ENCODE measurements around the gene ACMSD. TPM values are rescaled to one million over a fixed set of nuclear protein-coding genes. Genes with fewer than 3 reads are reported as not detected.
"Not testable (repeated sequence)": the region's sequence is repeated elsewhere in the genome, so short reads cannot be mapped to it uniquely, and the experiment has no call there.

The ACMSD gene
- total RNA-seq, 1 donor from 2014 or later, result not detected

DNA sequence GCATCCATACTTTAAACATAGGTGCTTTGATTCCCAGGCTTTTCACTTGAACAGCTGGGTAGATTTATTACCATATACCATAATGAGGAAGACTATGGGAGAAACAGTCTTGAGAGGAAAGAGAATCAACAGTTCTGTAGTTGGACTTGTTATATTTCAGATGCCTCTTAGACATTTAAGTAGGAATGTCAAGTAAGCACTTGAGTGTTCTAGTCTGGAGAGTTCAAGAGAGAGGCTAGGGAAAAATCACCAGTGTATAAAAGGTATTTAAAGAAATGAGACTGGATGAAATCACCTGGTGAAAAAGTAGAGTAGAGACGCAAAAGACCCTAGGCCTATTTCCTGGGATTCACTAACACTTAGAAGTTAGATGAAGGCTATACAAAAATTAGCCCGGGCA lies 66.8 kb downstream of the ACMSD start:
- DNase-seq (ENCODE audit: low read depth in 2 of 2), result no peak

DNA sequence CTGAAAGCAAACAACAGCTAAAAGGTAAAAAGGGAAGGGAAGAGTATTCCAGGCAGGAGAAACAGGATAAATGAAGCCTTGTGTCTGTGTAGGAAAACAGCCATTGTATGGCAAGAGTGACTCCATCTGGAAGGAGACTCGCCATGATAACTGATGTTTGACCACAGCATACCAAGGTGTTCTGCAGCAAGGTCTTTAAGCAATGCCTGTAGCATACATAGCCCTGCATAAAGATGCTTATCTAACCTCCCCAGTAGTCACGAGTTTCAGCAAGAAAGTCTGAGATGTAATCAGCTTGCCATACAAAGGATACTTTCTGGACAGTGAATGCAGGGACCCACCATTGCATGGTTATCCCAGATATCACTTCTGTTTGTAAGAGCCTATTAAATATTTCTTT lies 68.3 kb downstream of the ACMSD start:
- no peak for DNase-seq (ENCODE audit: low read depth in 2 of 2)

DNA sequence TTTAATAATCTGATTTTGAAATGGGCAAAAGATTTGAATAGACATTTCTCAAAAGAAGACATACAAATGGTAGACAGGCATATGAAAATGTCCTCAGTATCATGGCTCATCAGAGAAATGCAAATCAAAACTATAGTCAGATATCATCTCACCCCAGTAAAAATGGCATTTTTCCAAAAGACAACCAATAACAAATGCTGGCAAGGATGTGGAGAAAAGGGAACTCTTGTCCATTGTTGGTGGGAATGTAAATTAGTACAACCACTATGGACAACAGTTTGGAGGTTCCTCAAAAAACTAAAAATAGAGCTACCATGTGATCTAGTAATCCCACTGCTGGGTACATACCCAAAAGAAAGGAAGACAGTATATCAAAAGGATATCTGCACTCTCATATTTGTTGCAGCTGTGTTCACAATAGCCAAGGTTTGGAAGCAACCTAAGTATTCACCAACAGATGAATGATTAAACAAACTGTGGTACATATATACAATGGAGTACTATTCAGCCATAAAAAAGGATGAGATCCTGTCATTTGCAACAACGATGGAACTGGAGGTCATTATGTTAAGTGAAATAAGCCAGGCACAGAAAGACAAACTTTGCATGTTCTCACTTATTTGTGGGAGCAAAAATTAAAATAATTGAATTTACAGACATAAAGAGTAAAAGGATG lies 69.2 kb downstream of the ACMSD start:
- not testable (repeated sequence) for DNase-seq (ENCODE audit: low read depth in 2 of 2)

DNA sequence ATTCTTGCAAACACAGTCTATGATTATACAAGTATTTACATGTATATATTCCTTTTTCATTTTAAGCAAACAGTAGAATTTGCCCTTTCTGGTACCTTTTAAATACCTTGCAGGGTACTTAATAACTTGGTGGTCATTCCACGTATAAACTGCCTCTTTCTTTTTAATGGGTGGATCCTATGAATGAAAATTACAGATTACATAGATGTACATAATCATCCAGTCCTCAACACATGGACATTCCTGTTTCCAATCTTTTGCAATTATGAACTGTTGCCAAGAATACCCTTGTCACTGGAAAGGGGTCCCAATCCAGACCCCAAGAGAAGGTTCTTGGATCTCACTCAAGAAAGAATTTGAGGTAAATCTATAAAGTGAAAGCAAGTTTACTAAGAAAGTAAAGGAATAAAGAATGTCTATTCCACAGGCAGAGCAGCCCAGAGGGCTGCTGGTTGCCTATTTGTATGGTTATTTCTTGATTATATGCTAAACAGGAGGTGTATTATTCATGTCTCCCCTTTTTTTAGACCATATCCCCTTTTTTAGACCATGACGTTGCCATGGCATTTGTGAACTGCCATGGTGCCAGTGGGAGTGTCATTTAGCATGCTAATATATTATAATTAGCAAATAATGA lies 72.5 kb downstream of the ACMSD start:
- DNase-seq (ENCODE audit: low read depth in 2 of 2), result no peak

DNA sequence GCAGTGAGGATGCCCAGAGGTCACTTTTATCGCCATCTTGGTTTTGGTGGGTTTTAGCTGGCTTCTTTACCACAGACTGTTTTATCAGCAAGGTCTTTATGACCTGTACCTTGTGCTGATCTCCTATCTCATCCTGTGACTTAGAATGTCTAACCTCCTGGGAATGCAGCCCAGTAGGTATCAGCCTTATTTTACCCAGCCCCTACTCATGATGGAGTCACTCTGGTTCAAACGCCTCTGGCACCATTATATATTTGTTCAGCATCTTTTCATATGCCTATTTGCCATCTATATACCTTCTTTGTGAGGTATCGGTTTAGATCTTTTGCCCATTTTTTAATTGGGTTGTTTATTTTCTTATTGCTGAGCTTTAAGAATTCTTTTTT lies 73.0 kb downstream of the ACMSD start:
- no peak for DNase-seq (ENCODE audit: low read depth in 2 of 2)

DNA sequence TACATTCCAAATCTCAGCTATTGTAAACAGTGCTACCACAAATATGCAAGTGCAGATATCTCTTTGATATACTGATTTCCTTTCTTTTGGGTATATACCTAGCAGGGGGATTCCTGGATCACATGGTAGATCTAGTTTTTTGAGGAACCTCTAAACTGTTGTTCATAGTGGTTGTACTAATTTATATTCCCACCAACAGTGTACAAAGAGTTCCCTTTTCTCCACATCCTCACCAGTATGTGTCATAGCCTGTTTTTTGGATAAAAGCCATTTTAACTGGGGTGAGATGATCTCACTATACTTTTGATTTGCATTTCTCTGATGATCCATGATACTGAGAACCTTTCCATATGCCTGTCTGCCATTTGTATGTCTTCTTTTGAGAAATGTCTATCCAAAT lies 73.9 kb downstream of the ACMSD start:
- DNase-seq (ENCODE audit: low read depth in 2 of 2), result peak in 1 of 2 donors; percentile 1

DNA sequence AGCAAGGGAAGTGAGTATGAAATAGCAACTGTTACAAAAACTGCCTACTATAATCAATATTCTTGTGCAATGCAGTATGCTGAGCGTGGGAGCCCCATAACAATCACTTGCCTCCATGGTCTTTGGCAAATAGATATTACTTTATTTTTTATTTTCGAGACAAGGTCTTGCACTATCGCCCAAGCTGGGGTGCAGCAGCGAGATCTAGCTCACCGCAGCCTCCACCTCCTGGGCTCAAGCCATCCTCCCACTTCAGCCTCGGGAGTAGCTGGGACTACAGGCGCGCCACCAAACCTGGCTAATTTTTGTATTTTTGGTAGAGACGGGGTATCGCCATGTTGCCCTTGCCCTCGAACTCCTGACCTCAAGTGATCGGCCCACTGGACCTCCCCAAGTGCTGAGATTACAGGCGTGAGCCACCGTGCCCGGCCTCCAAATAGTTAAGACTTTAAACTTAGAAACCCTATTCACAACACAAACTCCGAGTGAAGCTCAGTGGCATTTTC lies 79.0 kb downstream of the ACMSD start:
- DNase-seq (ENCODE audit: low read depth in 2 of 2), result no peak

DNA sequence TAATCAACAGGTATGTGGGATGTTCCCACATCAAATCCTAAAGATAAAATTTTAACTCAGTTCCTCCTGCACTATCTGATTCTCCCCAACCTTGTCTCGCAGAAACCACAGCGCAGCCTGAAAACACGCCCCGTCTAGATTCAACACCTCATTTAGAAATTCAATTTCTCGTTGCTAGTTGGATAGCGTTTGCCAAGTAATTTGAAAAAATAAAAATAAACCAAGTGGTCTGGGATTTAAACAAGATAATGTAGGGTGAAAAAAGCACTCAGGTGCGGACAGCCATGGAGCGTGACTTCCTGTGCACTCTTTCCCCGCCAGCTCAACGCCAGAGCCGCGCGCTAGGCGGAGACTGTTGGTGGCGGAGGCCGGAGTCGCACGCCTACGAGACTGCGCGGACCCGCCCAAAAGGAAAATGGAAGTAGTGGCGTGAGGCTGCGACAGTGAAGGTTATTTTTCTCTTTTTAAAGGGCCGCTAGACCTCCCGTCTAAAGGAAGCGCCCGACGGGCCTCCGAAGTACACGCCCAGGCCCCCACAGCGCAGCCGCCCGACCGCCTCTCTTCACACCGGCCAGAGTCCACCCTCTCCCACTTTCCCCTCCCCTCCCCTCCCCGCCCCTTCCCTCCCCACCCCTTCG lies 79.6 kb downstream of the ACMSD start:
- DNase-seq (ENCODE audit: low read depth in 2 of 2), result no peak

DNA sequence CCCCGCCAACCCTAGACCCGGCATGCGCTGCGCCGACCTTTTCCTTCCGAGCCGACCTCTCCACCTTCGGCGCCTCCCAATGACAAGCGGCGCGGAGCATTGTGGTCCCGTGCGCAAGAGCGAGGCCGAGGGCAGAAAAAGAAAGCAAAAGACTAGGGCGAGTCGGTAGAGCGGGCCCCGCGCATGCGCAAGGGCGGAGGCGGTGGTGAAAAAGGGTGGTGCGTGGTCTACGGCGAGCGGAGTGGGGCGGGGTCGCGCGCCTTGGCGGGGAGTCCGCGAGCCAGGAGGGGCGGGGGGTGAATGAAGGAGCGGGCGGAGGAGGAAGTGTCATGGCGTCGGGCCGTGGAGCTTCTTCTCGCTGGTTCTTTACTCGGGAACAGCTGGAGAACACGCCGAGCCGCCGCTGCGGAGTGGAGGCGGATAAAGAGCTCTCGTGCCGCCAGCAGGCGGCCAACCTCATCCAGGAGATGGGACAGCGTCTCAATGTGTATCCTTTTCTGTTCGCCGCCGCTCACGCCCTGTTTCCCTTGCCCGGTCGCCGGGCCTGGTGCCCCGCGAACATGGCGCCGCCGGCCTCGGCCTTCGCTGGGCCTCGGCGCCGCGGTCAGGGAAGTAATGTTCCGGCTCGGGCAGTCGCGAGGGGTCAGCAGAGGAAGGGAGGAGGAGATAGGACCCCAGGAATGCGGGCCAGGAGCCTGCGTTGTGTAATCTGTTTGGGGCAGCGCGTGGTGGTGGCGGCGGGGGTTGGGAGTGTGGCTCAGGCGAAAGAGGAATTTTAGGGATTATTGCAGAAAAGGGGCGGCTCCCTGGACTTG lies 80.3 kb downstream of the ACMSD start, which contains the start of gene CCNT2:
CCNT2 (plus strand) TSS at position 297 of the 815 bp plus-strand sequence; CDS start at position 330, 33 bp downstream.
- peak; percentile 98 for DNase-seq (ENCODE audit: low read depth in 2 of 2)

DNA sequence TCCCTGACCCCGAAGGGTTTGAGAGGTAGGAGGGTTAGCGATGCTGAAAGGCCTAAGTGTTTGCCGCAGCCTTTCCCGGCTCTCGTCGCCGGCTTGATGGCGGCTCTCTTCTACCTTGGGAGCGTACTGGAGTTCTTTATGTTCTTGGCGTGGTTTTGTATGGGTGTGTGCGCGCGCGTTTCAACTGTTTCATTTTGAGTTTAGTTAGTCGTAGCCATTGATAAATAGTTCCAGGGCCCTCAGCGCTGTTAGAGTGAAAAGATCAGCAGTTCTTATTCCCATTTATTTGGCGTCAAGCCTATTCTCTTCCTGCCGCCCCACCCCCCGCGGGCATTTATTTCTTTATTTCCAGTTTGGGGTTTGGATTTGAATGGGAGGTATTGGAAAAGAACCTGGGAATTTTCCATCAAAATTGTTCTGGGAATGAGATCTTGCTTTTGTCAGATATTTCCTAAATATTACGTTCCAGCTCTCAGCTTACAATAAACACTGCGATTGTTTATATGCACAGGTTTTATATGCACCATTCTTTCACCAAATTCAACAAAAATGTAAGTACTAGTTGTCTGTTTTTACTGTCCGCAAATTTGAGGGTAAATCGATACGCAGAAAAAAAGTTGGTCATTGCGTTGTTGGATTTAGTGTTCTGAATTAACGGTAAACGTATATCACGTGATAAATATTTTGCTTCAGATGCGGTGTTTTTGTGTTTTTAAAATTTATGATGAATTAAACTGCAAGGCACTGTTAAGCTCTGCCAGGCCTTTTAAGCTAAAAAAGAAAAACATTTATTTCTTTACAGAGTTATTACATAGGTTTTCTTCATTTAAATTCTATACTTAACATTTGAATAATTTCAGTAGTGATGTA lies 81.2 kb downstream of the ACMSD start:
- DNase-seq (ENCODE audit: low read depth in 2 of 2), result peak; percentile 31 to 50

DNA sequence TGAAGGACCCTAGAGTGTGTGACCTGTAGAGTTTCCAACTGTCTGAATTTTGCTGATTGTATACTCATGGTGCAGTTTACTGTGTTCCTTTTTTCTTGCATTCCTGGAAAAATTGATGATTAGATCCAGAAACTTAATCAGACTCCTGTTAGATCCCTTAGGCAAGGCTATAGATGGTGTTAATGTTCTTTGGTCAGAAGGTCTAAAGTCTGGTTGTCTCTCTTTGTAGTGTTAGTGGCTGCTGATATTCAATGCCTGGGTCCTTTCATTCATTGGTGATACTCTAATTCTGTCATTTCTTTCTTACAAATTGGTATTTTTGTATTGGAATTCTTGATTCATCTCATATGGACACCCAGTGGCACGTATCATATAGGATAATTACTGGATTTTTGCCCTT lies 86.5 kb downstream of the ACMSD start:
- DNase-seq (ENCODE audit: low read depth in 2 of 2), result no peak

DNA sequence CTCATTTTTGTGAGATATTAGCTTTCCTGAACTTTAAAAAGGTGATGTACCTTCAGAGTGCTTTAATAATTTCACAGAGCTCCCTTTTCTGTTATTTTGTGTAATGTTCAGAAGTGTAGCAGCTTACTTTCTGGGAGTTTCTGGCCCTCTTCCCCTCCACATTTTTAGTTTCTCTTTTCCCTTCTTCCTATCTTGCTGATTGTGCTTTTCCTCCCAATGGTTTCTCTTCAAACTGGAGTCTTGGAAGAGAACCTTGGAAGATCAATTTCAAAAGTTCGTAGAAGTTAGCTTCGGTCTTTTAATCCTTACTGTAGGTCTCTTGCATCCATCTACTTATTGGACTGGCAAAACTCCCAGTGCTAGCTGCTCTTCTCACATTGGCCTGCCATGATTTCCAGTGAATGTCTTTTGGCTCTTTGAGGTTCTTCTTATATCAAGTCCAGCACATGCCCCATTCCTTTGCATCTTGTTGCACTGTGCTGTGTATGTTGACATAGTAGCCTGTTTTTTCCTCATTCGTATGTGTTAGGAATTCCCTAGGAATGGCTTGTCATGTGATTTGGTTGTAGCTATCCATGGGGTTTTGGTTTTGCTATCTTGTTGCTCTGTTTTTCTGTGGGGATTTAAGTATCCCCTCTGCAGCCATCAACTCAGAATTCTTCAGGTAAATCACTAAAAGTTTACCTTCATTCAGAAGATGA lies 88.0 kb downstream of the ACMSD start:
- DNase-seq (ENCODE audit: low read depth in 2 of 2), result peak in 1 of 2 donors; percentile 42

DNA sequence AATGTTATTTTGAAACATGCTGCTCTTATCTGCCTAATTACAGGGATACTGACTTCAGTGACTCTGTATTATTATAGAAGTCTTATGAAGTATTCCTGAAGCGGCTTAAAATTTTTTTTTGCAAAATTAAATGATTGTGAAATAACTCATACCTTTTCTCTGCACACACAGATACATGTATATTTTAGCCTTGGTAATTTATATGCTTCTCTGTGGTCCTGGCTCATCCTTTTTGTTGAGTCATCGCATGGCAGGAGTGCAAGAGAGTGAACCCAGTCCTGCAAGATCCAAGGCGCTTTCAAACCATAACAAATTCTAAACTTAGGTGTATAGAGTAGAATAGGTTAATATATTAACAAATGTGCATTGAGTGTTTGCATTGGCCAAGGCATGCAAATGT lies 88.8 kb downstream of the ACMSD start:
- peak in 1 of 2 donors; percentile 4 for DNase-seq (ENCODE audit: low read depth in 2 of 2)

DNA sequence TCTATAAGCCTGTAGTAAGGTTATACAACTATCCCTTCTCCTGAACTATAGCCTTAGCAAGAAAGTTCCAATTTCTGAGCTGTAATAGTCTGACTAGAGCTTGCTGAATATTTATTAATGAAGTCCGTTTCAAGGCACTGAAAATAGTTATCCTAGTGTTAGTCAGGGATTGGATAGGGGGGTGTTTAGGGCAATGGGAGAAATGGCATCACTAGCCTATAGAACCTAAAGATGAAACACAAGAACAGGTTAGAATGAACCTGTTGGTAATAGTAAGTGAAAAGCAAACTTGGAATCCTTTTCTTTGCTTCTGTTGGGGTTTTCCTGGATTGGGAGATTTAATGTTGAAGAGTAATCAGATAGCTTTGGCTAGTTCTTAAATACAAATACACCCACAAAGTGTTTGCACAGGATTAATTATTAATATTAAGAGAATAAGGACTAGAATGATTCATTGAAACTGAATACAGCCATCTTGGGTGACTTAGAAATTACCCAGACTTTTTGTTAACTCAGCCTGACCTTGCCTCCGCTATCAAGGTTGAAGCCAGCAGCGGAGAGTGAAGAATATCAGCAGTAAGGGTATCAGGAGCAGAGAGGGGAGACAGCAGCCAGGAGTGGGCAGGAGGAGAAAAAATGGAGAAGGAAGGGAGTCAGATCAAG lies 94.6 kb downstream of the ACMSD start:
- no peak for DNase-seq (ENCODE audit: low read depth in 2 of 2)

DNA sequence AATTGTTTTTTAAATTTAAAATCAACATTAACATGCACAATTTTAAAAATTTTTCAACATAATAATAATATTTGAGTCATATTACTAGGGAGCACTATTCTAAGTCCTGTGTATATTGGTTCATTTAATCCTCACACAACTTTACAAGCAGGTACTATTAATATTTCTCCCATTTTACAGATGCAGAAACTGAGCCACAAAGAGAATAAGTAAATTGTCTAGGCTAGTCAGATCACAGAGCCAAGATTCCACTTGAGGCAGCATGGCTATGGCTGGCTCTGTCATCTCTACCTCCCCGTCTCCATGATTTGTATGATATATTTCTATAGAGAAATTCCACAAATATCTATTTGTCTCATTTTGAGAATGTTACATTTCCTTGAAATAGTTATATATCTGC lies 95.3 kb downstream of the ACMSD start:
- DNase-seq (ENCODE audit: low read depth in 2 of 2), result no peak

DNA sequence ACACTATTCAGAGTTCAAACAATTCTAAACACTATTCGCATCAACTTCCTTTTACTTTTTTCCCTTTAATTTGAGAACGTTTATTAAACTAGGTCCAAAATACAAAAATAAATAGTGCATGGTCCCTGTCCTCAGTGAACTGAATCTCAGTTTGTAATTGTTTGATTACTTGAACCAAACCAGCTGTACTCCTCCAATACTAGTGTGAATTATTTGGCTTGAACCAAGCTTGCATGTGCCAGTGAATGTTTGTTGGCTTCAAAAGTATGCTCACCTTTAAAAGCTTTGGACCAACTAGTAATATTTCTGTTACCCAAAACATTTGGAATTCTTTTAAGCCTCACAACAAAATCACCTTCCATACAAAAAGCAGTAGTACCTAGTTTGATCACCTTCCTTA lies 95.7 kb downstream of the ACMSD start:
- no peak for DNase-seq (ENCODE audit: low read depth in 2 of 2)

DNA sequence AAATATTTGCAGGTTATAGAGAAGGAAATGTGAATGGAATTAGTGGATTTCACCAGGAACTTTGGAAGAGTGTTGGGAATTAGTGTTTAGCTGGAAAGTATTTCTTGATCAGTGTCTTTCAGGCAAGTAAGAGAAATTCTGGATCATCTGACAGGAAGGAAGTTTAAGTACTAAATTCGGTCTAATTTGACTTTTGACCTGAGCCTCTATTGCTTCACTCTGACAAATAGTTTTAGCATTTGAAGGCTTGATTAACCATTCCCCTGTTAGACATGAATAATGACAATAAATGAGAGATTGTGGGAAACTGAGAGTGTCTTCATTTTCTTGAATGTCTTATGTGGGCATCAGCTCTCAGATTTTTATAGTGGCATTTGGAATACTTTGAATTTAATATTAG lies 96.2 kb downstream of the ACMSD start:
- DNase-seq (ENCODE audit: low read depth in 2 of 2), result peak in 1 of 2 donors; percentile 6

DNA sequence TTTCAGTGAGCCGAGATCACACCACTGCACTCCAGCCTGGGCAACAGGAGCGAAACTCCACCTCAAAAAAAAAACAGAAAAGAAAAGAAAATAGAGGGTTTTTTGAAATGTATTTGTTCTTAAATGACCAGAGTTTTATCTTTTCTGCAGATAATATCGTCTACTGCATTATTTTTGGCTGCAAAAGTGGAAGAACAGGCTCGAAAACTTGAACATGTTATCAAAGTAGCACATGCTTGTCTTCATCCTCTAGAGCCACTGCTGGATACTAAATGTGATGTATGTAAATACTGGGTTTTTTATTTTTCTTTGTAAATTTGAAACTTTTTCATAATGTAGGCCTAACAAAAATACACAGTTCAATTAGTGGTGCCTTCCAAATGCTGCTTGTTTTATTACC lies 98.3 kb downstream of the ACMSD start:
- DNase-seq (ENCODE audit: low read depth in 2 of 2), result no peak

DNA sequence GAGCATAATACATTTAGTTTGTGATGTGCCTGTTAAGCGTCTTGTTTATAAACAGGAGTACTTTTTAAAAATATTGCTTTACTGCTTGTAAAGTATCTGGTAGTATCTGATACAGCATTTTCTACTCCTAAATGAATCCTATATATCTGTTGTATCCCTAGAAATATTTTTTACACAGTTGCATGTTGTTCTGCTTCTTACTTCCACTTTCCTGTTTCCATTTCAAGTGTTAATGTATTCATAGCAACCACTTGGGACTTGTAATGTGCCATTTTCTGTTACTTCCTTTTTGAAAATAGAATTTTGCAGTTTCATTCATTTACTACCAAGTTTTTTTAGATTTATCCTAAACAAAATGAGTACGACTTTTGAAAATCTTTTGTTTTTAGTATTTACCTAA lies 105.1 kb downstream of the ACMSD start:
- no peak for DNase-seq (ENCODE audit: low read depth in 2 of 2)

DNA sequence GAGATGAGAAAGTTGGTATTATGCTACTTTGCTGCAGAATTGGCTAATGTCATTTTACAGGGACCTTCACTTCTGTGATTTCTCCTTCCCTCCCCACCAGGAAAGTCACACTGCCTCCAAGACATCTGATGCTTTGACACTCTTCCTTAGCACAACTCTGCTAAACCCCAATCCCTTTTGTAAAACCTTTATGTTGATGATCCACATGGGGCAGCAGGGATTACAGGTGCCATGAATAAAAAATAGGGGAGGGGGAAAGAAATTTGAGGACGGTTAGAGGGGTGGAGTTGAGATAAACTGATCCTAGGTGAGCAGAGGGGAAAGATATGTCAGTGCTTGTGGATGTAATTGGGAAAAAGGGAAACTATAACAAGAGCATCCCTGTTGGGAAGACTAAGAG lies 106.6 kb downstream of the ACMSD start:
- no peak for DNase-seq (ENCODE audit: low read depth in 2 of 2)

Measured in dermis microvascular lymphatic vessel endothelial cell (primary cell).